HepG2 (cell line): ENCODE results near the gene SRSF4. TPM values are rescaled to one million over a fixed set of nuclear protein-coding genes. Genes with fewer than 3 reads are reported as not detected.

Experiments used
- ATAC-seq: fragments of 200-7000 bp; cut with Tn5 transposase; 3 replicates; pipeline ENCODE4 v1.9.1; 2020; ENCODE audit warnings: mild to moderate bottlenecking, moderate library complexity
- BruUV-seq: library from RNA; stranded (reverse); fragments of 400-500 nt; replicated peaks from 2 replicates; lab custom pipeline; 2021; lab: Mats Ljungman, UMichigan
- CTCF ChIA-PET: fragments of 300-600 bp; formaldehyde crosslinking; extraction: SDS; loops from one replicate; lab custom pipeline; 2021; ENCODE audit warnings: low total read pairs, inconsistent platforms, low intra/inter-chr PET ratio; lab: Yijun Ruan, JAX
- POLR2A ChIA-PET: fragments of 350-600 bp; sonication (Branson Sonifier 250); formaldehyde crosslinking; loops from one replicate; lab custom pipeline; 2020; ENCODE audit warnings: antibody characterized with exemption, inconsistent platforms; lab: Yijun Ruan, JAX
- DNase-seq: peaks from one replicate; pipeline ENCODE4 v3.0.0-alpha.2; 2015; ENCODE audit warnings: low spot score
- FAIRE-seq: peaks from 3 replicates; lab custom pipeline; 2011; peaks lifted over from hg19 to GRCh38; lab: Jason Lieb, UNC
- H2AFZ ChIP-seq: one replicate; pipeline ENCODE4 v1.6.1; 2011; ENCODE audit warnings: low read length, inconsistent platforms
- H3K27ac ChIP-seq: fragments of 300-600 bp; 3 replicates; pipeline ENCODE4 v1.8.0; 2011; ENCODE audit warnings: mixed run types, mild to moderate bottlenecking, mixed read lengths, low read length, inconsistent platforms; ENCODE audit not compliant: insufficient read depth; ENCODE audit errors: extremely low read length
- H3K27me3 ChIP-seq, 2 experiments: fragments of 200-600 bp in 1 of 2; 2 replicates in 1 of 2; 3 replicates in 1 of 2; pipeline versions ENCODE4 v1.6.0 to v1.8.0; 2011; ENCODE audit warnings: low read length in 2 of 2, mild to moderate bottlenecking in 2 of 2, moderate library complexity in 2 of 2, inconsistent platforms in 1 of 2; ENCODE audit not compliant: insufficient read depth in 2 of 2, control insufficient read depth in 1 of 2
- H3K36me3 ChIP-seq, 2 experiments: fragments of 200-600 bp in 1 of 2; replicated peaks in 1 of 2; 2 replicates in 1 of 2; 3 replicates in 1 of 2; pipeline versions ENCODE4 v1.5.1 to v1.8.0; 2011; ENCODE audit warnings: low read length in 2 of 2, inconsistent platforms in 1 of 2; ENCODE audit not compliant: insufficient read depth in 2 of 2, control insufficient read depth in 1 of 2
- H3K4me1 ChIP-seq: 2 replicates; pipeline ENCODE4 v1.5.1; 2012; ENCODE audit warnings: low read length, inconsistent platforms; ENCODE audit not compliant: insufficient read depth
- H3K4me2 ChIP-seq: 2 replicates; pipeline ENCODE4 v1.6.0; 2011; ENCODE audit warnings: low read depth, low read length, inconsistent platforms
- H3K4me3 ChIP-seq, 3 experiments: fragments of 200-600 bp in 1 of 3; sonication (generic), shearing (Covaris generic) in 1 of 3; replicated peaks in 1 of 3; 2 replicates each; pipeline ENCODE4 v1.5.1; 2011 to 2016; ENCODE audit warnings: low read length in 3 of 3, inconsistent platforms in 2 of 3, low read depth in 2 of 3, mild to moderate bottlenecking in 2 of 3, control low read depth in 1 of 3, mixed read lengths in 1 of 3; ENCODE audit not compliant: insufficient read depth in 1 of 3
- H3K79me2 ChIP-seq: one replicate; pipeline ENCODE4 v1.6.1; 2011; ENCODE audit warnings: low read length, inconsistent platforms; ENCODE audit not compliant: insufficient read depth
- H3K9ac ChIP-seq: 2 replicates; pipeline ENCODE4 v1.6.0; 2011; ENCODE audit warnings: mild to moderate bottlenecking, low read depth, low read length, inconsistent platforms; ENCODE audit not compliant: insufficient read depth
- H3K9me3 ChIP-seq: 2 replicates; pipeline ENCODE4 v1.5.1; 2012; ENCODE audit warnings: mild to moderate bottlenecking, low read length
- H4K20me1 ChIP-seq: 2 replicates; pipeline ENCODE4 v1.6.0; 2011; ENCODE audit warnings: inconsistent platforms, mild to moderate bottlenecking, low read length, moderate library complexity; ENCODE audit not compliant: insufficient read depth
- BCL3 ChIP-seq: sonication (generic); formaldehyde crosslinking; IDR thresholded peaks from 2 replicates; pipeline ENCODE4 v1.5.1; 2020; ENCODE audit warnings: mild to moderate bottlenecking, missing genetic modification reagents, moderate library complexity
- DZIP1 ChIP-seq: sonication (generic); formaldehyde crosslinking; IDR thresholded peaks from 2 replicates; pipeline ENCODE4 v1.5.0; 2020; ENCODE audit warnings: mild to moderate bottlenecking, missing genetic modification reagents
- FOXK1 ChIP-seq: sonication (generic); formaldehyde crosslinking; IDR thresholded peaks from 2 replicates; pipeline ENCODE4 v1.4.0; 2020; ENCODE audit warnings: low read depth, missing genetic modification reagents, borderline replicate concordance
- FOXO4 ChIP-seq: sonication (generic); formaldehyde crosslinking; conservative IDR thresholded peaks from 2 replicates; pipeline ENCODE4 v1.8.1; 2023; ENCODE audit warnings: missing genetic modification reagents
- GABPB1 ChIP-seq: IDR thresholded peaks from 2 replicates; pipeline ENCODE4 v1.6.1; 2016; ENCODE audit warnings: mild to moderate bottlenecking, missing genetic modification reagents, moderate library complexity, missing compliant biosample characterization
- HMG20B ChIP-seq: conservative IDR thresholded peaks from 2 replicates; pipeline ENCODE4 v1.6.1; 2016; ENCODE audit warnings: missing genetic modification reagents, missing compliant biosample characterization
- MBNL3 ChIP-seq: fragments of 250-450 bp; sonication (Bioruptor Pico); conservative IDR thresholded peaks from 2 replicates; pipeline ENCODE4 v1.8.0; 2022; ENCODE audit warnings: mild to moderate bottlenecking, inconsistent platforms
- NFIB ChIP-seq: sonication (generic); formaldehyde crosslinking; IDR thresholded peaks from 2 replicates; pipeline ENCODE4 v1.9.0; 2021; ENCODE audit warnings: missing genetic modification reagents, mild to moderate bottlenecking, borderline replicate concordance
- POLR2AphosphoS2 ChIP-seq: IDR thresholded peaks from 2 replicates; pipeline ENCODE4 v1.6.1; 2011; ENCODE audit warnings: low read depth, low read length, improper control_type of control experiment
- RFX1 ChIP-seq: fragments of 450-650 bp; IDR thresholded peaks from 2 replicates; pipeline ENCODE4 v1.6.1; 2017
- RFX5 ChIP-seq: IDR thresholded peaks from 2 replicates; pipeline ENCODE4 v1.6.1; 2011; ENCODE audit warnings: low read depth, low read length, improper control_type of control experiment
- TIGD3 ChIP-seq: sonication (generic); formaldehyde crosslinking; IDR thresholded peaks from 2 replicates; pipeline ENCODE4 v1.5.1; 2020; ENCODE audit warnings: mild to moderate bottlenecking, missing genetic modification reagents, borderline replicate concordance
- U2AF1 ChIP-seq: fragments of 200-400 bp; formaldehyde crosslinking; optimal IDR thresholded peaks from 2 replicates; pipeline ENCODE3; 2017; ENCODE audit warnings: mild to moderate bottlenecking, low read depth, low read length
- ZMYM3 ChIP-seq: sonication (generic); formaldehyde crosslinking; IDR thresholded peaks from 2 replicates; pipeline ENCODE4 v1.5.1; 2020; ENCODE audit warnings: mild to moderate bottlenecking, missing genetic modification reagents
- ZNF660 ChIP-seq: sonication (generic); formaldehyde crosslinking; IDR thresholded peaks from 2 replicates; pipeline ENCODE4 v1.5.1; 2020; ENCODE audit warnings: mild to moderate bottlenecking, low read depth, missing genetic modification reagents, borderline replicate concordance
- ZNF724P ChIP-seq: sonication (generic); formaldehyde crosslinking; IDR thresholded peaks from 2 replicates; pipeline ENCODE4 v1.8.0; 2022; ENCODE audit warnings: missing genetic modification reagents, borderline replicate concordance
- ZNF749 ChIP-seq: sonication (generic); formaldehyde crosslinking; IDR thresholded peaks from 2 replicates; pipeline ENCODE4 v1.8.0; 2022; ENCODE audit warnings: mild to moderate bottlenecking, missing genetic modification reagents, moderate library complexity, borderline replicate concordance
- WGBS: methylation state at CpG from one replicate; pipeline ENCODE4 v1.1.6; 2017; ENCODE audit warnings: low lambda C conversion rate; 5-methylcytosine and 5-hydroxymethylcytosine counted together
- in situ Hi-C: cut with HindIII; loops from 2 replicates; pipeline ENCODE4 v1.10.0; 2017; ENCODE audit warnings: low pct_unique_long_range_greater_than_20kb; ENCODE audit not compliant: extremely low pct_ligation_motif_present
- intact Hi-C: fragments of 100-400 bp; cut with micrococcal nuclease; formaldehyde crosslinking; loops from one replicate; pipeline ENCODE4 v1.10.0; 2022; ENCODE audit not compliant: unreplicated experiment
- polyA plus RNA-seq, 8 experiments: library from polyadenylated mRNA; depleted of rRNA in 3 of 8; stranded (reverse) in 7 of 8; unstranded in 1 of 8; fragments of >200 nt; fragmentation: Illumina TruSeq in 4 of 8; extraction: Trizol in 4 of 8; gene quantifications; 2 replicates each; pipeline versions ENCODE4 v1.2.1 to v1.2.3, GENCODE V29; 2011 to 2016; ENCODE audit warnings: low read depth in 4 of 8, missing spikeins in 1 of 8, mixed read lengths in 1 of 8; ENCODE audit not compliant: insufficient read depth in 1 of 8
- total RNA-seq, 5 experiments: library from RNA; depleted of rRNA; stranded (reverse); fragments of >200 nt; fragmentation: Illumina TruSeq; extraction: Trizol; gene quantifications; 2 replicates each; pipeline ENCODE4 v1.2.3, GENCODE V29; 2016; ENCODE audit warnings: low read depth in 1 of 5

SRSF4 gene
- total and polyA plus RNA-seq, 2 of the 13 experiments (the other 11 are each of a cell fraction or from before 2014, with no cell fraction given): 37.7 to 50.9 TPM

GRCh38 chr1:29210278-29211085, 28.8 kb upstream of the SRSF4 start:
- WGBS: 94% methylated on average over 7 of the region's 7 CpGs
- no peak for ATAC-seq
- intact Hi-C loops: no loop called here
- Histone ChIP-seq H3K9me3 (no peaks in the 10 kb centered on the region), H4K20me1 (no peaks in the 10 kb centered on the region), H3K4me3 (no peak overlapping the region), H3K27me3 (no peaks in the 10 kb centered on the region), H3K4me2 (no peak overlapping the region), H3K79me2 (no peaks in the 10 kb centered on the region), H3K36me3 (peaks cover 16 to 54% of the 10 kb centered on the region in 2 experiments; a peak in 4 of 5 replicates), H2AFZ (no peak overlapping the region), H3K27ac (no peak overlapping the region), H3K9ac (no peak overlapping the region), H3K4me1 (no peaks in the 10 kb centered on the region)
- no peak for FAIRE-seq
- BruUV-seq: no TSS peak
- TF ChIP-seq ZNF749 (CRISPR knock-in tag) (no peak), ZMYM3 (no peak), FOXK1 (CRISPR knock-in tag) (no peak), MBNL3 (no peak), RFX5 (no peak), DZIP1 (CRISPR knock-in tag) (no peak), TIGD3 (no peak), ZNF660 (CRISPR knock-in tag) (no peak), GABPB1 (CRISPR knock-in tag) (no peak), POLR2AphosphoS2 (no peak), NFIB (CRISPR knock-in tag) (no peak), BCL3 (CRISPR knock-in tag) (no peak), ZNF724P (CRISPR knock-in tag) (no peak), HMG20B (CRISPR knock-in tag) (no peak), U2AF1 (no peak), RFX1 (no peak), FOXO4 (CRISPR knock-in tag) (no peak)
- no peak for DNase-seq
- POLR2A ChIA-PET: no interaction called here
- CTCF ChIA-PET: no interaction called here
- in situ Hi-C loops: no loop called here
